Activated CD4-positive, alpha-beta T cell treated with anti-CD3 and anti-CD28 coated beads, Interleukin-2, amount 50 U/mL, for 24 hours (primary cell): Measurements from ENCODE around the gene KLHDC8A.

Source experiments
- DNase-seq, 2 donors: peaks; one replicate each; pipeline ENCODE4 v3.0.0-alpha.2; 2020; ENCODE audit warnings: low read depth in 1 of 2, low spot score in 1 of 2

The KLHDC8A gene

DNA sequence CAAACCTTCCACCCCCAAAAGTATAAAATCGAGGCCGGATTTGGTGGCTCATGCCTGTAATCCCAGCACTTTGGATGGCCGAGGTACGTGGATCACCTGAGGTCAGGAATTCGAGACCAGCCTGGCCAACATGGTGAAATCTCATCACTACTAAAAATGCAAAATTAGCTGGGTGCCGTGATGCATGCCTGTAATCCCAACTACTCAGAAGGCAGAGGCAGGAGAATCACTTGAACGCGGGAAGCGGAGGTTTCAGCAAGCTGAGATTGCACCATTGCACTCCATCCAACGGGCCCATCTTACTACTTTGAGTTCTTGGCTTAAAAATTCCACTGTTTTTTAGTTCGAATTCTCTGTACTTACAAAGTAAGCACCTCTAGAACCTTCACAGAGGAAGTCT is 11.0 kb downstream of the KLHDC8A start:
- DNase-seq = no peak

DNA sequence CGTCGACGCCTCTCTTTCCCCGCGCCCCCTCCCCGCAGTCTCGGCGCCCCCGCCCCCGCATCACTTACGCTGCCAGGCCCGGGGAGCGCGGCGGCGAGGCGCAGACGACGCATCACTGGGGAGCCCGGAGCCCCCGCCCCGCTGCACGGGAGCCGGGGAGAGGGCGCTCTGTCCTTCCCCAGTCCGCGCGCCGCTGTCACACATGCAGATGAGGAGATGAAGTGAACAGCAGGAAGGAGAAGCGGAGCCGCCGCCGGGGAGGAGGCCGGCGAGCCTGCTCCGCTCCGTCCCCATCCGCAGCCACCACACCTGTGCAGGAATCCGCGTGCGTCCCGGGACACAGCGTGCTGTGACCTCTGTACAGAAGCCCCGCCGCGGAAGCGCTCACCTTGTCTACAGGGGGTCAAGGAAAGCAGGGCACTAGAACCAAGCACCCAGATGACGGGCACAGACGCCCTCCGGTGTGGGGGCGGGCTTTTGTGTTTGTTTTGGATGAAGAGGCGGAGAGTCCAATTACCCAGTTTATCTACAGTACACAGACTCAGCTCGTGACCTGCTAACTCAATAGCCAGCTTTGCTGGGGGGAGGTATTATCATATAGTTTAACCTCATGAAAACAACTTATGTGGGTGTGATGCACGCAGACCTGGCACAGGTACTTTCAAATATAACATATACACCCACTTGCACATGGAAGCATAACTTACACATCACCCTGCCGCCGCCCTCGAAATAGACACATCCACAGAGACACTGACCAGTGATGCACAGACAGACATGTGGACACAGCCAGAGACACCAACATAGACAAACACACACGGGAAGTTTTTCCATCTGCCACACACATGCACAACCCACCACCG is 12.4 kb downstream of the KLHDC8A start:
- peak; percentile 19 to 26 for DNase-seq

DNA sequence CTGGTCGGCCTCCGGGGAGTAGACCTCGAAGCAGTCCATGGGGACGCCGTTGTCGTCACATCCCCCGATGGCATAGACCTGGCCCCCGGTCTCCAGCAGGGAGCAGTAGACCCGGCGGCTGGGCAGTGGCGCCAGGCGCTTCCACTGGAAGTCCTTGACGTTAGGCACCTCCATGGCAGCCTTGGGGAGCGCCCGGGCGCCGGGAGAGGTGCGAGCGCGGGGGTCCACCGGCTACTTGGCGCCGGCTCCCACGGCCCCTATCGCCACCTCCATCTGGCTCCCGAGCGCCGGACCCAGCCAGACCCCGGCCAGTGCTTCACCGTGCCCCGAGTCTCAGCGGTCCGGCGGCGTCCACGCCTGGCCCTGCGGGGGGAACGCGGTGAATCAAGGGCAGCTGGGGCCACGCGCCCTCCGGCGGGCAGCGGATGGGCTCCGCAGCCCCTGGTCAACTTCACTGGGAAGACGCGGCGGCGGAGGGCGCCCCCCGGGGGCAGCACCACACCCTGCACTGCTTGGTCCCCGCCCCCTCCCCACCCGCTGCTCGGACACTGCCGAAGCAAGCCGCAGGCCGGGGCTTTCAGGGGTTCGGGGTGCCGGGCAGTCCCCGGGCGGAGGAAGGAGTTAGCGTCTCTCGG is 13.2 kb downstream of the KLHDC8A start:
- DNase-seq = no peak

DNA sequence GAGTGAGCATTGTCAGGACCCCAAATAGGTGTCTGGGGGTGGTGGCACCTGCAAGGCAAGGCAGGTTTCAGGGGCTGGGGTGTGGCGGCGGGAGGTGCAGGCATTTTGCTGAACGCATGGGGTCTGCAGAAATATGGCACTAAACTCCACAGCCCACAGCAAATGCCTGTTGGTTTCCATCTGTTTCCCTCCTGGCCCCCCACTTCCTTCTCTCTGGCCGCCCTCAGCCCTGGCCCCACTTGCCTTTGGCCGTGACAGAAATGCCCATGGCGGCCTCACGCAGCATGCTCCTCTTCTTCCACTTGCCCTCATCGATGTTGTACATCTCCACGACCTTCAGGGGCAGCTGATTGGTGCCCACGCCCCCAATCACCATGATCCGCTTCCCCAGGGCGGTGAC is 13.7 kb downstream of the KLHDC8A start:
- DNase-seq = no peak

DNA sequence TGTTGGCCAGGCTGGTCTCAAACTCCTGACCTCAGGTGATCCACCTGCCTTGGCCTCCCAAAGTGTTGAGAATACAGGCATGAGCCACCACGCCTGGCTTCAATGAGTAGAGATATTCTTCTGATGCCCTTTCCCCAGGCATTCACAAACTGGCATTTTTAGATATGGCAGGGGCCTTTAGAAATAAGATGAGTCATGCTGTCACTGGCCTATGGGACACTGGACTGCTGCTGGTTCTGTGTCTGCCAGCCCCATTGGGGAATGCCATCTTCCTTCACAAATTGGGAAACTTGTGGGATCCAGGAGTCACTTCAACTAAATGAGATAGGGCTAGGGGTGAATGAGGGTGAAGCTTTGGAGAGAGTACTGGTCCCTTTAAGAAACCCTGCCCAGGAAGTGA is 16.0 kb downstream of the KLHDC8A start:
- no peak for DNase-seq

DNA sequence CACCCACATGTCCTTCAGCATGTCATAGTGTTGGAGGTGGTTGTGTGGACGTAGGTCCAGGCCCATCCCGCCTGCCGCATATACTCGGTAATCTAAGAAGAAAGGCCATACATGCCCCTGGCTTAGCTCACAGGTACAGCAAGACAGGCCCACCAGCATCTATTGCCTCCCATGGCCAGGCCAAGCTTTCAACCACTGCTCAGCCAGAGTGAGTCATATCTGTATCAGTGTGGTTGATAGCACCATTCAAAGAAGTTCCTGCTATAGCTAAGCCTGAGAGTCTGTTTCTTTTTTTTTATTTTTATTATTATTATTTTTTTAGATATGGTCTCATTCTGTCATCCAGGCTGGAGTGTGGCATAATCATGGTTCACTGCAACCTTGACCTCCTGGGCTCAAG is 17.0 kb downstream of the KLHDC8A start:
- DNase-seq = no peak

DNA sequence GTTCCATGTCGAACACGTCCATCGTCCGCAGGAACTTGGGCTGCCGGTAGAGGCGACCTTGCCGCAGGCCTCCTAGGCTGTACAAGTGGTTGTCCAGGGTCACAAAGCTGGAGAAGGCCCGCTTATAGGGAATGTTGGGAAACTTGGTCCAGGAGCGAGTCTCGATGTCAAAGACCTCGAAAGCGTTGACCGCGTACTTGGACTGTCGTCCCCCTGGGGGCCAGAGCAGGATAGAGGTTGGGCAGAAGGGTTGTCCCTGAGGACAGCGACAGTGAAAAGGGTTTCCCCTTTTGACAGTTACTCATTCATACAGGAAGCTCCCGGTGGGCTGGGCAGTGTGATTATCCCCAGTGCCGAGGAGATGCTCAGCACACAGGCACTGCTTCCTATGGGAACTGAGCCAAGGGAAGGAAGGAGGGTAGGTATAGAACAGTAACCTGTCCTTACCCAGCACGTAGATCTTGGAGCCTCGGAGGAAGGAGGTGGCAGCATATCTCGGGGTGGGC is 17.5 kb downstream of the KLHDC8A start:
- no peak for DNase-seq

DNA sequence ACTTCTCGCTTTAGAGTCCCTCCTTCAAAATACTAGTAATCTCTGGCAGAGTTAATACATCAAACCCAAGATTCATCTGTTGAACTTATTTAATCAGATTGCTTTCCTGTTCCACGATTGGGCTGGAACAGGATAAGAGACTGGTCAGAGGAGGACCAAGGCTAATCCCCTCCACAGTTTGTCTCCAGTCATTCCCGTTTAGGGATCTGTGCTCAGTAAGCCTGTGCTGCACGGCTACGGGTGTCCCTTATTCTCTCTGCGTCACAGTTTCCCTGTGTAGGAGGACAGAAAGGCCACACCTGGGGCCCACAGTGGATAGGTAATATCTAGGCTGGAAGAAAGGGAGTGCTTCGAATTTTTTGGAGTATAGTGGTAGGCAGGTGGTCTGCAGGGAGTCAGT is 18.7 kb downstream of the KLHDC8A start:
- DNase-seq = no peak

DNA sequence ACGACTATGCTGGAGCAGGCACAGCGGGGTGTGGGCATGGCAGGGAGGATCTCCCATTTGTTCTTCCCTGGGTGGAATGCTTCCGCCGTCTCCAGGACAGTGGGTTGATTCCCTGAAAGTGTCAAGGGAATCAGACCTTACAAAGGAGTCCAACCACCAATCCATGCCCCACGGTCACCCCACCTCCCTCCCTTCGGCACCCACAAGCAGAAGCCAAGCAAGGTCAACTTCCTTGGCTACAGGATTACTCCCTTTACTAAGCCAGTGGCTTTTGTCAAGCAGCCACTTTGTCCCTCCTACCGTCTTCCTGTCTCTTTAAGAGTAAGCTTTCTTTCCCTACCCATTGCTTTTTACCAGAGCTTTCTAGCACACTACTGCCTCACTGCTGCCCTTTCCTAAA is 19.2 kb downstream of the KLHDC8A start:
- no peak for DNase-seq

DNA sequence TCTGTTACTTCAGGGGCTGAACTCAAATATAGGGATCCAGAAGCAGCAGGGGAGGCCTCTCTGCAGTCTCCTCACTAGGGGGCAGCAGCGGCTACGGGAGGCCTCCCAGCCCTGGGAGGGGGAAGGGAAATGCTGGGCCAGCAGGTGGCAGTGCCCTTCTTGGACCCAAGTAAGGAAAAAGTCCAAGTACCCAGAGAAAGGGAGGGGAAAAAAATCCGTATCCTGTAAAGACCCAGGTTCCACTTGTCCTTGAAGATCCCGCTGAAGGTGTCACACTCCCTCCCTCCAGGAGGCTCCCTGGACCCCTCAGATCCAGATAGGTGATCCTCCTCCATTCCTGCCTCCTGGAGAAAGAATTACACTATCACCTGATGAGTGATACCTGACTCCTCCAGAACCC is 21.0 kb downstream of the KLHDC8A start:
- peak; percentile 54 to 65 for DNase-seq

DNA sequence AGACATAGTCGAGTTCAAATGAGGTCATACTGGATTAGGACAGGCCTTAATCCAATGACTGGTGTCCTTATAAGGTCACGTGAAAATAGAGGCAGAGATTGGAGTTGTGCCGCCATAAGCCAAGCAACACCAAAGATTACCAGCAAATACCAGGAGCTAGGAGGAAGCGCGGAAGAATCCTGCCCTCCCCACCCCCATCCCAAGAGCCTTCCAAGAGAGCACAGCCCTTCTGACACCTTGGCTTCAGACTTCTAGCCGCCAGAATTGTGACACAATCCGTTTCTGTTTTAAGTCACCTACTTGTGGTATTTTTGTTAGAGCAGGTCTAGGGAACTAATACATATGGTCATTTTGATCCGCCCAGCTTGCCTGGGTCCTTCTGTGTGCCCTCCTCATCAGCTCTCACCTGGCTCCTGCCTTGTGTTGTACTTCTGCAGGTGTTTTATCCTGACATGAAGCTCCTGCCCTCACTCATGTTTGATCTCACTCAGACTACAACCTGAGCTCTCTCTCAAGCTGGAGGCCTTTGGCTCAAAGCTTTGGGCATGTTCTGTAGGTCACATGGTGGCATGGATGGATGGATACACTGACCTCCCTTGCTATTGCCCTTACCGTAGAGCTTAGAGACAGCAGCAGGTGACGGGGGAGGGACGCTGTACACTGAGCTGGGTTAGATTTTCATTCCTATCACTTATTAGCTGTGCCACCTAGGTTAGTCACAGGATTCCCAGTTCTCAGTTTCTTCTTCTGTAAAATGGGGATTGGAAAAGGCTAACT is 24.5 kb downstream of the KLHDC8A start:
- no peak for DNase-seq

DNA sequence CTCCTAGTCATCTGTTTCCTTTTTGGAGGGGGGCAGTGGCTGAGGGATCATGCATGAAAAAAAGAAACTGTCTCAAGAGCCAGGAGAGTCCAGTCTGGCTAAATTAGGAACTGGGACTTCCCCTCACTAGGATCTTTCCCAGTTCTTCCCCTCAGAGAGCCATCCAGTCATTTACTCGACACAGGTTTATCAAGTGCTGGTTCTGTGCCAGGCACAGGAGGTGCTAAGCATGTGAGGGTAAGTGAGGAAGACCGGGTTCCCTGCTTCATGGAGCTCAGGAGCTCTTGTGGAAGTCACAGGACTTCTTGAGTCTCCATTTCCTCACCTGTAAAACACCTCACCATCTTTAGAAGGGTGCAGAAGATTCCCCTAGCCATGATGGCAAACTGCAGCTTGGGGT is 26.6 kb downstream of the KLHDC8A start:
- DNase-seq = no peak

DNA sequence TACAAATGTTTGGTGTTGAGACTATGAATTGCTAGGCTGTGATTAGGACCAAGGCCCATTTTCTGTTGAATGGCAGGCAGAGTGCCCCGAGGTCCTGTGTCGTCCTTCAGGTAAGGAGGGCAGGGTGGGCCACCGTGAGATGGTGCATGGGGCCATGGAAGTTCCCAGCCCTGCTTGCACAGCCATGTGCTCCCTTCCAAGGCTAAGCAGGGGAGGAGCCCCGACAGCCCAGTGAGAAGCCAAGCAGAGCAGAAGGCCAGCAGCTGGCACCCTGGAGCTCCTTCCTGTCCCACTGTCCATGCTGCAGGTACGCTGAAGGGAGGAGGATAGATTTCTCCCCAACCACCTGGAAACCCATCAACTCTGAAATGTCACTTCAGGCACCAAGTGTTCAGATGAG is 27.0 kb downstream of the KLHDC8A start:
- no peak for DNase-seq

DNA sequence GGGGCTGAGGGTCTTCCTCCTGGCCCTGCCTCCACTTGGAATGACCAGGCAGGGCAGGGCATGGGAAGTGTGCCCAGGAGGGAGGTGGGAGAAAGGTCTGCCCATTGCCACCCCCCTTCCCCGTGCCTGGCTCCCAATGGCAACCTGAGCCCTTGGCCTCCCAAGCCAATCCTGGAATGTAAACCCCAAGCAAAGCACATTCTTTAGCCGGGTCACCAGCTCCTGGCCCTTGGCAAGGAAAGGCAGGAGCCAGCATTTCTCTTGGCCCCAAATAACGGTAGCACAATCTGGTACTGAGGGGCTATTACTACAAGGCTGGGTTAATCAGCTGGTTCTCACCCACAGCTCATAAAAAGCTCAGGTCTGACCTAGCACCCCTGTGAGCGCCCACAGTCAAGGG is 28.2 kb downstream of the KLHDC8A start:
- no peak for DNase-seq

DNA sequence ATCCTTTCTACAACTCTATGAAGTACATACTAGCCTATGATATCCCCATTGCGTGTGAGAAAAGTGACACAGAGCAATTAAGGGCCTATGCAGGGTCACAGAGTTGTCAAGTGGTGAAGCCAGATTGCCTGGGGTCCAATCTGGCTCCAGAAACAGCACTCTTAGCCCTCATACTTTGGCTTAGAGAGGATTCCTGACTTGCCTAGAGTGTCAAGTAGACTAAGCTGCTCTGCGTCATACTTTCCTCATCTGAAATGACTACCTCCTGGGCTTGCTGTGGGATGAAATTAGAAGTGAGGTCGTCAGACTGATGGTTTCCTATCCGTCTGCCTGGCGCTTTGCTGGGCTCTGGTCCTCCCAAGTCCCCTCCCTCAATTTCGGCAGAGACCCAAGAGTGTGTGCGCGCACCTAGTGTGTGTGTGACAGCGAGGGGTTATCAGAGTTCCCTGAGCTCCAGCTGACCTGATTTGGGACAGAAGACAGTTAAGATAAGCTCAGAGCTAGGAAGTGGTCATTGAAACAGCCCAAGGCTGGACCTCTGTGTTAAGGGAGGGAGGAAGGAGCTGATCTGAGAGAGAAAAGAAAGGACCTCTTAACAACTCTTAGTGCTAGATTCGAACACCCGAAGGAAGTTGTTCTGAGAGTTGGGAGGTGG is 29.8 kb downstream of the KLHDC8A start:
- DNase-seq = no peak

DNA sequence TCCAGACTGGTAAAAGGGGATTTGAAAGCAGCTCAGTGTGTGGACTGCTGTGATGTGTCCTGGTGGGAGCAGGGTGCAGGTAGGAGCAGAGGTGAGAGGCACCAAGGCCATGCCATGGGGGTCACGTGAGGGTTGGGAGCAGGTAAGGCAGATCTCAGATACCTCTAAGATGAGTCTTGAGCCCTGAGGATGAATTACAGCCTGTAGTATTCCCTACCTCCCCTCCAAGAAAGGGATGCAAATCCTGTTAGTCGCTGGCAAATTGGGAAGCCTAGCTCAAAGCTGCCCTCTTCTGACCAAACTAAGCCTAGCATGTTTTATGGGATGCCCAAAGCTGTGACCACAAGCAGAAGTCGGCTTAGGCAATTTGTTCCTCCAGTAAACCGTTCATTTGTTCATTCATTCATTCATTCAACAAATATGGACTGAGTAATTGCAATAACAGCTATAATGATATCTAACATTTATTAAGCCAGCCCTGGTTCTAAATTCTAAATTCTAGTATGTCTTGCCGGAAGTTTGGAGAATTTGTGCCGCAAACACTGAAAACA is 31.3 kb downstream of the KLHDC8A start:
- DNase-seq = peak in 1 of 2 donors; percentile 55

DNA sequence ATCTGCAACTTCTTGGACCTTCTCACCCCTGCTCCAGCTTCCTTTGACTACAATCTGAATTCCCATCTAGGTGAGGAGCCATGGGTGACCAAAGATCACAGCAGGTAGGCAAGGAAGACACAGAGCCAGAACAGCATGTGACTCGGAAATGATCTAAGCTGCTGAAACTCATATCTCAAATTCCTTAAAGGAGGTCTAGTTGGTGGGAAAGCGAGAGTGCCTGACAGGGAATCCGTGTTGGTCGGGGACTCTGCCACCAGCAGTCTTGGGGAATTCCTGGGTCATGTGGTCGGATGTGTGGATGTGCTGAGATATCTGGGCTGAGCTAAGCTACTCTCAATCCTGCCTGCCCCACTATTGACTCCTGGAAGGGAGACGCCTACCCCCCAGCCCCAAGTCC is 31.9 kb downstream of the KLHDC8A start:
- DNase-seq = no peak

DNA sequence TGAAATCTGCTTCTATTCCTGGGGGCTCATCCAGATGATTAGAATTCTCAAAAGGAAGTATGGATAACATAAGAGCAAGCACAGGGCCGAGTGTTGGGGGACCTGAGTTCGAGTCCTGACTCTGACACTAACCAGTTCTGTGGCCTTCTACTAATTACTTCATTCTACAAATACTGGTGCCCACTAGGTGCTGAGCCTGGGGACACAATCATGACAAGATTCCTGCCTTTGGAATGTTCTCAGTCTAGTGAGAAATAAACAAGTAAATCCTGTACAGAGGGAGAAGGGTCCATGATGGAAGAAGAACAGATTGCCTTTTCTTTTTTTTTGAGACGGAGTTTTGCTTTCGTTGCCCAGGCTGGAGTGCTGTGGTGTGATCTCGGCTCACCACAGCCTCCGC is 32.9 kb downstream of the KLHDC8A start:
- DNase-seq = no peak

DNA sequence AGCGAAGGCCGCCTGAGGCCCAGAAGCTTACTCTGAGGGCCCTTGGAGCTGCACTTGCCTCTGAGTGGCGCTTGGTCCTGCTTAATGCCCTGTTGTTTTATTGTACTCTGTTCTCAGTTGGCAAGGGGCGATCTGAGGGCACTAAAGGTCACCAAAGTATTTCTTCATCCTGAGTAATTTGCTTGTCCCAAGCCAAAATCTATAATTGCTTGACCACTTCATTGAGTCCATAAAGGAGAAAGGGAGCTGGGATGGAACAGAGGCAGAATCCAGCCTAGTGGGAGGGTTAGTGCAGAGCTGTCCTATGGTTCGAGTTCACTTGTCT is 34.8 kb downstream of the KLHDC8A start:
- DNase-seq = no peak

DNA sequence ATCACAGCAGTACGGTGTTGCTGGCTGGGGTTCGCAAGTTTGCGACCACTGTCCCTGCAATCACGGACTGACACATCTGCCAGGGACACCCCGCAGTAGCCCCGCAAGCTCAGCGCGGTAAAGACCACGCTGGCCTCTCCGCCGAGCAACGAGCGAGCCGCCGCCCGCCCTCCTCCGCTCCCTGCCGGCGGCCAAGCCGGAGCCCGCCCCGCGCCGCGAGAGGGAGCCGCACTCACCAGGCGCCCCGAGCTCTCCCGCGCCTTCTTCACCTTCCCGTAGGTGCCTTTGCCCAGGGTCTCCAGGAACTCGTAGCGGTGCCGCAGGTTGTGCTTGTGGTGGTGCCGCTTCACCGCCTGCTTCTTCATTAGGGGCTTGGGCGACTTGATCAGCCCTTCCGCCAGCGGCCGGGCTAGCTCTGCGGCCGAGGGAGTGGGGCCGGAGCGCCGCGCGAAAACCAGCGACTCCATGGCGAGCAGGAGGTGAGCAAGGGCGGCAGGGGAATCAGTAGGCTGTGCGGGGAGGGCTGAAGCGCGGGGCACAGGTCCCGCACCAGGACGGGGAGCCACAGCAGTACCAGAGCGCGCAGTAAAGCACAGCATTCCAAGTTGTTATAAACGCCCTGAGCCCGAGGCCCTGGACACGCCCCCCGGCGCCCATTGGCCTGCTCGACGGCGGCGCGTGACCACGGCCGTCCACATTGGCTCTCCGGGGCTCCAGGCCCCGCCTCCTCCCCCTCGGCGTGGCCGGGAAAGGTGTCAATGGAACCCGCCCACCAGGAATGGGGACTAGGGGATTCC is 35.4 kb downstream of the KLHDC8A start, which contains the start of gene NUAK2:
Gene NUAK2, minus strand, starts transcription at position 584 of the 797 bp plus-strand sequence. Its CDS starts 117 bp downstream, at position 467.
- DNase-seq = peak; percentile 47 to 78
